GM21528 (cell line): Measurements from ENCODE around the gene EFNA1.
A peak's percentile ranks its signal among the peaks of the same experiment; 100 is the strongest.
"Not testable (repeated sequence)": the region's sequence is repeated elsewhere in the genome, so short reads cannot be mapped to it uniquely, and the experiment has no call there.

Source experiments
- ATAC-seq: cut with Tn5 transposase; IDR thresholded peaks from one replicate; pipeline ENCODE4 v1.9.1; 2021; ENCODE audit warnings: mild to moderate bottlenecking, moderate library complexity; ENCODE audit not compliant: unreplicated experiment, low FRiP score

The EFNA1 gene

GRCh38 chr1:155139895-155140629 lies 12.4 kb downstream of the EFNA1 start, which contains the start of gene DPM3:
Gene DPM3, minus strand, starts transcription at chr1:155140531. Its CDS starts 291 bp downstream, at chr1:155140240.
- peak; percentile 59 for ATAC-seq

- no peak for ATAC-seq
Observed at GRCh38 chr1:155140630-155140953, 12.9 kb downstream of the EFNA1 start.

GRCh38 chr1:155141749-155142148 lies 14.1 kb downstream of the EFNA1 start:
- no peak for ATAC-seq

- no peak for ATAC-seq
Observed at GRCh38 chr1:155145491-155145890, 17.8 kb downstream of the EFNA1 start.

GRCh38 chr1:155155996-155156643 lies 28.4 kb downstream of the EFNA1 start:
- not testable (repeated sequence) for ATAC-seq

GRCh38 chr1:155158991-155159390 lies 31.3 kb downstream of the EFNA1 start:
- no peak for ATAC-seq

GRCh38 chr1:155160128-155160527 lies 32.5 kb downstream of the EFNA1 start:
- ATAC-seq: no peak

GRCh38 chr1:155162631-155163030 lies 35.0 kb downstream of the EFNA1 start:
- not testable (repeated sequence) for ATAC-seq

- ATAC-seq: not testable (repeated sequence)
Observed at GRCh38 chr1:155163785-155164184, 36.1 kb downstream of the EFNA1 start.

- ATAC-seq: not testable (repeated sequence)
Observed at GRCh38 chr1:155164625-155165024, 36.9 kb downstream of the EFNA1 start.

GRCh38 chr1:155166051-155166470 lies 38.4 kb downstream of the EFNA1 start:
- ATAC-seq: no peak

- no peak for ATAC-seq
Observed at GRCh38 chr1:155166471-155167165, 38.9 kb downstream of the EFNA1 start.

GRCh38 chr1:155167166-155168104 lies 39.8 kb downstream of the EFNA1 start:
- ATAC-seq: no peak

- not testable (repeated sequence) for ATAC-seq
Observed at GRCh38 chr1:155168105-155168445, 40.4 kb downstream of the EFNA1 start.

- no peak for ATAC-seq
Observed at GRCh38 chr1:155168456-155169210, 41.0 kb downstream of the EFNA1 start.

GRCh38 chr1:155169541-155169940 lies 41.9 kb downstream of the EFNA1 start:
- ATAC-seq: no peak

GRCh38 chr1:155170101-155170785 lies 42.6 kb downstream of the EFNA1 start:
- no peak for ATAC-seq

GRCh38 chr1:155170806-155171205 lies 43.1 kb downstream of the EFNA1 start:
- no peak for ATAC-seq
